WI38 (cell line): ENCODE results near the gene ERP27.

Experiments
- H3K4me3 ChIP-seq: 2 replicates; pipeline ENCODE4 v1.5.1; 2011; ENCODE audit warnings: low read depth, mild to moderate bottlenecking, control low read depth, low read length
- CTCF ChIP-seq: IDR thresholded peaks from 2 replicates; pipeline ENCODE4 v1.5.1; 2012; ENCODE audit warnings: low read depth, mild to moderate bottlenecking, control low read depth, low read length

Gene ERP27

GRCh38 chr12:14896521-14897169, 41.7 kb downstream of the ERP27 start:
- no peak for TF ChIP-seq CTCF
- no peak overlapping the region for H3K4me3 ChIP-seq

GRCh38 chr12:14893506-14894250, 44.7 kb downstream of the ERP27 start:
- no peak overlapping the region for H3K4me3 ChIP-seq
- TF ChIP-seq CTCF = no peak

GRCh38 chr12:14892726-14893505, 45.4 kb downstream of the ERP27 start:
- 0 out of 2 replicates have a peak, but pooled peaks have one; percentile 9 for TF ChIP-seq CTCF
- H3K4me3 ChIP-seq = no peak overlapping the region

- no peak for TF ChIP-seq CTCF
- H3K4me3 ChIP-seq = no peak overlapping the region
Observed at GRCh38 chr12:14890701-14891100, 47.6 kb downstream of the ERP27 start.

- H3K4me3 ChIP-seq = no peak overlapping the region
- no peak for TF ChIP-seq CTCF
Observed at GRCh38 chr12:14886271-14886670, 52.1 kb downstream of the ERP27 start.

- TF ChIP-seq CTCF = no peak
- no peak within 1 kb of the TSS for H3K4me3 ChIP-seq
Observed at GRCh38 chr12:14885718-14886221, 52.6 kb downstream of the ERP27 start, which contains the start of gene MGP. Gene MGP, minus strand, starts transcription at chr12:14885854. Its CDS starts 63 bp downstream, at chr12:14885791.
